MV-4-11 (cell line): ENCODE measurements around the gene TNFSF13B.
"Not testable (repeated sequence)": the region's sequence is repeated elsewhere in the genome, so short reads cannot be mapped to it uniquely, and the experiment has no call there.

ENCODE experiments used
- DNase-seq: peaks from one replicate; lab custom pipeline; 2025; lab: John Stamatoyannopoulos, UW

TNFSF13B gene

DNA sequence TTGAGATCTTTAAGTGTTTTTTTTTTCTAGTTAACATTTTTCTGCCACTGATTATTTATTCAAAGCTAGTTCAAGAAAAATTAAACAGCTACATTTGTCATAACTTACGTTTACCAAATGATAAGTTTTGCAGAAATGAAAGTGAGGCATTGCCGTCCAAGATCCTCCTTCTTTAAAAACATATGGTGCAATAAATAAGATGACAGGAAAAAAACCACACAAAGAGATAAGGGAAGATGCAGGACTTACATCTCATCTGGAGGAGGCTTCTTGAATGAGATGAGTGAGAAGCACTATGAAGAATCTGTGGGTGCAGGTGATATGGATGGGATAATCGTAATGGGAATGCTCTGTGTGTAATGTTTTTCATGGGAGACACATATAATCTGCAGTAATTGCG, 12.4 kb downstream of the TNFSF13B start:
- peak; percentile 93 for DNase-seq

- peak; percentile 21 for DNase-seq
Observed at GRCh38 chr13:108283110-108283509, 13.6 kb downstream of the TNFSF13B start.

DNA sequence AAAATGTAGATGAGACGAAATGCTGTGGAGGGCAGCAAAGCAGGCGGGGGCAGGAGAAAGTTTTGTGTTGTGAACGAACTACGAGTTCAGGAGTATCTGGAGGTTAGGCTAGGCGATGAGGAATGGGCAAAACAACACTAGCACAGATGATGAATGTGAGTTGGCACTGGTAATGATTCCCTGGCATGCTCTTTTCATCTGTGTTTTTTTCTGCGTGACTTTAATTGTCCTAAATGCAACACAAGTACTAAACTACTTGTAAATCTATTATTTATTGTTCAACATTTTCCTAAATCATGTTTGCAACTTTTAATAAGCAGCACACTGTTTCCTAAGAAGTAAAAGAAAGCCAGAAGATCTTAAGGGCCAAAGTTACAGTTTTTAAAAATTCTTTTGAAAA, 19.2 kb downstream of the TNFSF13B start:
- DNase-seq = no peak

DNA sequence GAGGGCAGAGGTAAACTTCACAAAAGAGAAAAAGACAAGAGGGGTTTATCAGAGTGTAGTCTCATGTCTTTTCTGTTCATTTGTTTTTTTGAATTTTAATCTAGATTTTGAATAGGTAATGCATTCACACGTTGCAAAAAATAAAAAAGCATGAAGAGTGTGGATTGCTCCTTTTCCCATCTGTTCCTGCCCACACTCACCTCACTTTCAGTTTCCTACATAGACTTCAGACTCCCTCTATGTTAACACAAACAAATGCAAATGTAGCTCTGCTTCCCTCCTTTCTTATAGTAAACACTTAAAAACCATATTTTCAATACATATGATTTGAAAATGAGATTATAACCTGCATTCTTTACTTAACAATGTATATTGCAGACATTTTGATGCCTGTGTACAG, 20.3 kb downstream of the TNFSF13B start:
- DNase-seq = no peak

GRCh38 chr13:108297114-108297513, 27.6 kb downstream of the TNFSF13B start:
- DNase-seq = no peak

- no peak for DNase-seq
Observed at GRCh38 chr13:108302279-108302678, 32.8 kb downstream of the TNFSF13B start.

DNA sequence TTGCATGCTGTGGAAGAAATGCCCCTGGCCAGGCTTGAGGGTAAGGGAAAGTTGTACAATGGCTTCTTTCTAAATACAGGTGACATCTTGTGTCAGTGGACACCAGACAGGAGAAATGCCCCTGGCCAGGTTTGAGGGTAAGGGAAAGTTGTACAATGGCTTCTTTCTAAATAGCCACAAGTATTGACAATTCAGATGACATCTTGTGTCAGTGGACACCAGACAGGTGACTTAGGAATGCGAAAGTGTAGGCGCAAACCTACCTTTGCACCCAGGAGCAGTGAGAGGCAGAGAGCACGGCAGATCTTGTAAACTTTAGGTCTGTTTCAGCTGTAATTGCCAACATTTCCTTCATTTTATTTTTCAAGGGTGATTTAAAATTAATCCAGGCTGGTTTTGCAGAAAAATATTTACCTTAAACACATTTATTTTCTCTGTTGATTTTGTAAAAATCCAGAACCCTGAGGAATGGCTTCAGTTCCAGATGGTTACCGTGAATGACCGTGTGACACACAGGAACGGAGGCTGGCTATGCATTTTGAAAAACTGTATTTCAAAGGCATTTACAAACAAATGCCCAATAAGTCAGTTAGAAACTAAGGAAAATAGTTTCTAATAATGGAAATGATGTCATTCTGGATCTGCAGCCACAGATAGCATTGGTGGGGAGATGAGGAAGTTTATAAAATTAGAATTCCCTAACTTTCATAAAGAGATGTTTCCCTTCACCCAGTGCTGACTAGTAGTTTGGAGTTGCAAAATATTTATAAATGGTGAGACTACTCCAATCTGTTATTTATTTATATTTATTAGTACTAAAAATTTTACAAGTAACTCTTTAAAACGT, 34.9 kb downstream of the TNFSF13B start:
- no peak for DNase-seq

DNA sequence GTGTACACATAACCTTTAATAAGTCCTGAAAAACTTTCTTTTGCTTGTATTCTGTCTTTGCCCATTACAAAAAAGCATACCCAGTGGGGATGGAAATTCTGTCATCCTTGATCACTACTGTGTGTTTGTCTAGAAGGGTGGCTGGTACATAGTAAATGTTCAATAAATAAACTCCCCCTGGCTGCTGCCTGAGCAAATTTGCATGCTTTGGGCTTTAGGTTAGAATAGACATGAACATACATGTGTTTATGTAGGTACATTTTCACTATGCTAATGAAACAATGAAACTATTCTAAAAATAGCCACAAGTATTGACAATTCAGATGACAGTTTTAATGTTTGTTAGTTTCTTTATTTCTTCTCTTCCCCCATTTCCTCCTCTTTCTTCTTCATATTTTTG, 36.1 kb downstream of the TNFSF13B start:
- DNase-seq = no peak

- DNase-seq = no peak
Observed at GRCh38 chr13:108306860-108307259, 37.3 kb downstream of the TNFSF13B start.

- not testable (repeated sequence) for DNase-seq
Observed at GRCh38 chr13:108311596-108311995, 42.1 kb downstream of the TNFSF13B start.

DNA sequence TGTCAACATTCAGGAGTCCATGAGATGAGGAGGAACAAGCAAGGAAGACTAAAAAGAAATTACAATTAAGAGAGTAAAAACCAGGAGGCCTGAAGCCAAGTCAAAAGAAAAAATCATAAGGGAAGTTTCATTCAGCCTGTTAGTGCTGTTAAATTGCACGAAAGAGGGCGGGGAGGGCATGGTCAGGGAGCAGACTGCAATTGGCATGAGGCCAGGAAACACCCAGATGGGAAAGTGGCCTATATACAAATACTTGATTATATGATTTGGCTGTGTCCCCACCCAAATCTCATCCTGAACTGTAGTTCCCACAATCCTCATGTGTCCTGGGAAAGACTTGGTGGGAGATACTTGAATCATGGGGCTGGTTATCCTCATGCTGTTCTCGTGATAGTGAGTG, 43.9 kb downstream of the TNFSF13B start:
- no peak for DNase-seq

- no peak for DNase-seq
Observed at GRCh38 chr13:108315273-108315672, 45.8 kb downstream of the TNFSF13B start.

DNA sequence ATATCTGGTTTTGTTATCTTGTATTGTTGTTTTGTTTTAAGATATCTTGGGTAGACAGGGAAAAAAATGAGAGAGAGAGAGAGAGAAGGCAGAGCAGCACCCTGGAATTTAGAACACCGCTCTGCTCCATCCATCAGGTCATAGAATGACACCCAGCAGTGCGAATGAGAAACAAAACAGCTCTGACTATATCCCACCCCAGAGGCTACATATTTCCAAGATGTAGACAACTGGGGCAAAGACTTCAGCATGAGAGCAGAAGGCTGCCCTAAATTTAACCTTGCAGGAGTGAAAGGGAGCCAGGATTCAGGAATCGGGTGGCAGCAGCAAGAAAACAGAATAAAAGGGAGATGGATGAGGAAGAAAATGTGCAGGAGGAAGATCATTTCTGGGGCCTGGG, 46.5 kb downstream of the TNFSF13B start:
- no peak for DNase-seq

GRCh38 chr13:108316413-108316812, 46.9 kb downstream of the TNFSF13B start:
- no peak for DNase-seq

GRCh38 chr13:108322206-108322824, 52.8 kb downstream of the TNFSF13B start:
- DNase-seq = peak; percentile 38

GRCh38 chr13:108323031-108323430, 53.5 kb downstream of the TNFSF13B start:
- peak; percentile 15 for DNase-seq

DNA sequence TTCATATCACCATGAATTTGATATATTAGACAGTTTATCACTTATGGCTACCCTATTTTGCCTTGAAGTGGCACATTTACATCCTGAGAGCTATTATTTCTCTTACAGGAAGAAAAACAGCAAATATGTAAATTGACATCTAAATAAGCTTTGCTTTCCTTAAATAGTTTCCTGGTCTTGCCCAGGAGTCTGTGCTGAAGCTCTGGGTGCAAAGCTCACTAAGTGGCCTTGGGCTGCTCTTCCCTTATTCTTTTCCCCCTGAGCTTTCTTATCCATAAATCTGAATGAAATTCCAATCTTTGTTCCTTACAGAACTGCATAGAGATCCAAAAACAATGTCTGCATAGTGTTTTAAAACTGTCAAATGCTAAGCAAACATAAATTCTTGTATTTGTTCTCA, 56.3 kb downstream of the TNFSF13B start:
- DNase-seq = no peak

DNA sequence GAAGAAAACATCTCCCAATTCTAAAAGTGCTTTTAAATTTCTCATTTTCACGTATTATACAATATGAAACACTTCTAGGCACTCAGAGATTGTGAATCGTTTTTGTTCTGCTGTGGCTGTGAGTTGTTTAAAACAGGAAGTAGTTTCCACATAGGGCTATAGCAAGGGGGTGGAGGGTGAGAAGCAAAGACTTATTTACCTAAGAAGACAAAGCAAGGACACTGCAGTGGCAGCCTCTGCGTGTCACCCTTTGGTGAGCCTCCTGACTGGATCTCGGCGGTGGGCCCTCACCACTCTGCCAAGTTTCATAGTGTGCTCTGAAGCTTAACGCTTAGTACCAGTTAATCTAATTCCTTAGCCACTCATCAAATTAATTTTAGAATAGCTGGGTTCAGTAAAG, 56.8 kb downstream of the TNFSF13B start:
- DNase-seq = peak; percentile 82

- DNase-seq = no peak
Observed at GRCh38 chr13:108328848-108329247, 59.3 kb downstream of the TNFSF13B start.

DNA sequence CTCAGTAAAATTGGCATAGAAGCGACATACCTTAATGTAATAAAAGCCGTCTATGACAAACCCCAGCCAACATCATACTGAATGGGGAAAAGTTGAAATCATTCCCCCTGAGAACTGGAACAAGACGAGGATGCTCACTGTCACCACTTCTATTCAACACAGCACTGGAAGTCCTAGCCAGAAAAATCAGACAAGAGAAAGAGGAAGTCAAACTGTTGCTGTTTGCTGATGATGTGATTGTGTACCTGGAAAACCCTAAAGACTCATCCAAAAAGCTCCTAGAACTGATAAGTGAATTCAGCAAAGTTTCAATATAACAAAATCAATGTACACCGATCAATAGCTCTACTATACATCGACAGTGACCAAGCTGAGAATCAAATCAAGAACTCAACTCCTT, 63.3 kb downstream of the TNFSF13B start:
- DNase-seq = no peak

GRCh38 chr13:108342369-108343289, 73.1 kb downstream of the TNFSF13B start:
- DNase-seq = peak; percentile 50

- DNase-seq = no peak
Observed at GRCh38 chr13:108345016-108345415, 75.5 kb downstream of the TNFSF13B start.

GRCh38 chr13:108346376-108346775, 76.9 kb downstream of the TNFSF13B start:
- DNase-seq = no peak
